OCI-LY1 (cell line): Measurements from ENCODE around the gene MESD.

ENCODE experiments used
- H2AFZ ChIP-seq: fragments of 200-600 bp; sonication (generic), shearing (Covaris generic); 2 replicates; pipeline ENCODE4 v1.6.0; 2014; ENCODE audit warnings: antibody characterized with exemption, mild to moderate bottlenecking, low read length
- H3F3A ChIP-seq: fragments of 200-600 bp; sonication (generic), shearing (Covaris generic); 2 replicates; pipeline ENCODE4 v1.6.0; 2014; ENCODE audit warnings: mild to moderate bottlenecking, antibody characterized with exemption, low read length, moderate library complexity; ENCODE audit not compliant: insufficient read depth
- H3K27ac ChIP-seq: fragments of 200-600 bp; sonication (generic); 2 replicates; pipeline ENCODE4 v1.5.1; 2014; ENCODE audit warnings: low read length, mixed run types, mild to moderate bottlenecking, low read depth; ENCODE audit not compliant: poor library complexity, severe bottlenecking
- H3K27me3 ChIP-seq: fragments of 200-600 bp; sonication (generic); 2 replicates; pipeline ENCODE4 v1.6.0; 2014; ENCODE audit warnings: antibody characterized with exemption, mild to moderate bottlenecking, low read length, moderate library complexity; ENCODE audit not compliant: insufficient read depth
- H3K36me3 ChIP-seq: fragments of 200-600 bp; sonication (generic); 2 replicates; pipeline ENCODE4 v1.6.1; 2014; ENCODE audit warnings: mild to moderate bottlenecking, antibody characterized with exemption, low read length, moderate library complexity, mixed read lengths; ENCODE audit not compliant: insufficient read depth
- H3K4me1 ChIP-seq: fragments of 200-600 bp; sonication (generic); 2 replicates; pipeline ENCODE4 v1.5.1; 2014; ENCODE audit warnings: mild to moderate bottlenecking, low read length, moderate library complexity; ENCODE audit not compliant: insufficient read depth, severe bottlenecking
- H3K4me2 ChIP-seq: fragments of 200-600 bp; sonication (generic), shearing (Covaris generic); 2 replicates; pipeline ENCODE4 v1.6.1; 2014; ENCODE audit warnings: low read length
- H3K4me3 ChIP-seq: fragments of 200-600 bp; sonication (generic); 2 replicates; pipeline ENCODE4 v1.5.1; 2014; ENCODE audit warnings: low read length, low read depth, mild to moderate bottlenecking, mixed read lengths; ENCODE audit not compliant: poor library complexity, severe bottlenecking
- H3K79me2 ChIP-seq: fragments of 200-600 bp; shearing (Covaris generic); 2 replicates; pipeline ENCODE4 v1.6.1; 2016; ENCODE audit warnings: mixed run types, low read length, mixed read lengths; ENCODE audit not compliant: insufficient read depth
- H3K9ac ChIP-seq: fragments of 200-600 bp; sonication (generic), shearing (Covaris generic); 2 replicates; pipeline ENCODE4 v1.6.1; 2014; ENCODE audit warnings: mild to moderate bottlenecking, low read length, mixed read lengths
- H3K9me2 ChIP-seq: fragments of 200-600 bp; sonication (generic), shearing (Covaris generic); 2 replicates; pipeline ENCODE4 v1.6.1; 2014; ENCODE audit warnings: low read depth, mild to moderate bottlenecking, low read length, mixed read lengths
- H3K9me3 ChIP-seq: fragments of 200-600 bp; shearing (Covaris generic); 2 replicates; pipeline ENCODE4 v1.6.1; 2014; ENCODE audit warnings: low read length, mixed read lengths
- H4K20me1 ChIP-seq: fragments of 200-600 bp; sonication (generic), shearing (Covaris generic); 2 replicates; pipeline ENCODE4 v1.6.0; 2016; ENCODE audit warnings: mild to moderate bottlenecking, low read length; ENCODE audit not compliant: insufficient read depth
- CTCF ChIP-seq: fragments of 200-600 bp; sonication (generic), shearing (Covaris generic); IDR thresholded peaks from 2 replicates; pipeline ENCODE4 v1.5.1; 2017; ENCODE audit warnings: mild to moderate bottlenecking, antibody characterized with exemption, low read length, moderate library complexity, mixed read lengths
- EZH2 ChIP-seq: fragments of 200-600 bp; sonication (generic), shearing (Covaris generic); IDR thresholded peaks from 2 replicates; pipeline ENCODE4 v1.8.0; 2017; ENCODE audit warnings: borderline replicate concordance, mixed run types, mild to moderate bottlenecking, antibody characterized with exemption, low read length, moderate library complexity, mixed read lengths

The MESD gene

GRCh38 chr15:80942746-80943565 lies 46.7 kb downstream of the MESD start:
- H3K36me3 ChIP-seq, result peaks cover 3% of the 10 kb centered on the region; the same call in 1 of the 2 replicates
- no peak for TF ChIP-seq CTCF
- no peak for TF ChIP-seq EZH2
- H3K4me1 ChIP-seq, result no peaks in the 10 kb centered on the region
- no peaks in the 10 kb centered on the region for H3F3A ChIP-seq
- H3K4me3 ChIP-seq, result no peak overlapping the region
- no peak overlapping the region for H3K27ac ChIP-seq
- no peak overlapping the region for H3K9ac ChIP-seq
- no peak overlapping the region for H3K4me2 ChIP-seq
- no peaks in the 10 kb centered on the region for H3K79me2 ChIP-seq
- no peak overlapping the region for H2AFZ ChIP-seq
- no peaks in the 10 kb centered on the region for H3K9me3 ChIP-seq
- no peaks in the 10 kb centered on the region for H3K9me2 ChIP-seq
- H4K20me1 ChIP-seq, result no peaks in the 10 kb centered on the region
- H3K27me3 ChIP-seq, result no peaks in the 10 kb centered on the region

- no peak overlapping the region for H2AFZ ChIP-seq
- TF ChIP-seq EZH2 (no peak), CTCF (no peak)
These were observed 47.4 kb downstream of the MESD start for GRCh38 chr15:80942266-80942665.

DNA sequence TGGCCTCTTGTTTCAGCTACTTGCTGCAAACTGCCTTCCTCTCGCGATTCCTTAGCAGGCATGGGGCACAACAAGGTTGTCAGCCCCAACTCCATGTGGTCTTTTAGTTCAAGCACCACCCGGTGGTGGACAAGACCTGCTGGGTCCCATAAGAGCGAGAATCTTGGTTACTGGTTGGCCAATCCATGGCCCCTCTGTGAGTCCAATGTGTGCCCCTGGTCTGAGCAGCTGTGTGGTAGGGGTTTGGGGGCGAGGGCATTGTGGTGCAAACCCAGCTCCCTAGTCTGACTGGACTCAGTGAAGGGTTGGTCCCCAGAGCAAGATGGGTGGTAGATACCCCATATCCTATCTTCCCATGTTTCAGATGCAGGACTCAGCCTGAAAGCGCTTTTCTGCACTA lies 48.8 kb downstream of the MESD start:
- no peaks in the 10 kb centered on the region for H3K79me2 ChIP-seq
- H3K4me1 ChIP-seq, result no peaks in the 10 kb centered on the region
- no peak overlapping the region for H3K9ac ChIP-seq
- no peaks in the 10 kb centered on the region for H3F3A ChIP-seq
- no peak overlapping the region for H3K27ac ChIP-seq
- no peak for TF ChIP-seq CTCF
- no peak for TF ChIP-seq EZH2
- no peak overlapping the region for H3K4me3 ChIP-seq
- H3K36me3 ChIP-seq, result 0 out of 2 replicates have a peak, but pooled peaks cover 3% of the 10 kb centered on the region
- no peaks in the 10 kb centered on the region for H3K27me3 ChIP-seq
- H3K9me2 ChIP-seq, result no peaks in the 10 kb centered on the region
- no peaks in the 10 kb centered on the region for H3K9me3 ChIP-seq
- H2AFZ ChIP-seq, result no peak overlapping the region
- no peak overlapping the region for H3K4me2 ChIP-seq
- no peaks in the 10 kb centered on the region for H4K20me1 ChIP-seq

More at GRCh38 chr15:80942266-80942665, 47.4 kb downstream of the MESD start:
- Histone ChIP-seq H3K27ac (no peak overlapping the region), H3K4me1 (no peaks in the 10 kb centered on the region), H3K9me2 (no peaks in the 10 kb centered on the region), H3K9me3 (no peaks in the 10 kb centered on the region), H3K36me3 (0 out of 2 replicates have a peak, but pooled peaks cover 3% of the 10 kb centered on the region), H3K4me3 (no peak overlapping the region), H3K9ac (no peak overlapping the region), H3K79me2 (no peaks in the 10 kb centered on the region), H3K4me2 (no peak overlapping the region), H3K27me3 (no peaks in the 10 kb centered on the region), H4K20me1 (no peaks in the 10 kb centered on the region), H3F3A (no peaks in the 10 kb centered on the region)
